Anterior cingulate cortex (tissue), 58 donors: ENCODE results near the gene SLC25A23.

Source experiments
- DNase-seq, 58 donors: peaks; one replicate each; lab custom pipeline; 2025; lab: John Stamatoyannopoulos, UW

The SLC25A23 gene

DNA sequence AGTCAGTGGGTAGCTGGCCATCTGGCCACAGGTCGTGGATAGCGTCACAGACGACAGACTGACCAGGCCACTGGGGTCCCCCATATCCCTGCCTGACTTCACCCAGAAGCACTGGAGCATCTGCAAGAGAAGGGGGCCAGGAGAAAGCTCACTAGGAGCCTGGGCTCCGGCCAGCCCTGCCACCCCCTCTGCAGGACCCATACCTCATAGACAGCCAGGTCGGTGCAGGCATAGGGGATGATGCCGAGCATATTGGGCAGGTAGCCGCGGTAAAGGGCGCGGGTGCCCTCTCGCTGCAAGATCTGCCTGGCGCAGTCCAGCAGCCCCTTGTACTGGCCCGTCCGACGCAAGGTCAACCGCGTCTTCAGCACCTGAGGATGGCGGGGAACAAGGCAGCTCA lies 32.5 kb downstream of the SLC25A23 start:
- no peak for DNase-seq

- DNase-seq, result peak in 1 of 58 donors; percentile 3
Observed at GRCh38 chr19:6425732-6426620, 33.6 kb downstream of the SLC25A23 start.

- peak; percentile 94 to 100 (median 100) for DNase-seq
Observed at GRCh38 chr19:6424939-6425731, 34.5 kb downstream of the SLC25A23 start.

DNA sequence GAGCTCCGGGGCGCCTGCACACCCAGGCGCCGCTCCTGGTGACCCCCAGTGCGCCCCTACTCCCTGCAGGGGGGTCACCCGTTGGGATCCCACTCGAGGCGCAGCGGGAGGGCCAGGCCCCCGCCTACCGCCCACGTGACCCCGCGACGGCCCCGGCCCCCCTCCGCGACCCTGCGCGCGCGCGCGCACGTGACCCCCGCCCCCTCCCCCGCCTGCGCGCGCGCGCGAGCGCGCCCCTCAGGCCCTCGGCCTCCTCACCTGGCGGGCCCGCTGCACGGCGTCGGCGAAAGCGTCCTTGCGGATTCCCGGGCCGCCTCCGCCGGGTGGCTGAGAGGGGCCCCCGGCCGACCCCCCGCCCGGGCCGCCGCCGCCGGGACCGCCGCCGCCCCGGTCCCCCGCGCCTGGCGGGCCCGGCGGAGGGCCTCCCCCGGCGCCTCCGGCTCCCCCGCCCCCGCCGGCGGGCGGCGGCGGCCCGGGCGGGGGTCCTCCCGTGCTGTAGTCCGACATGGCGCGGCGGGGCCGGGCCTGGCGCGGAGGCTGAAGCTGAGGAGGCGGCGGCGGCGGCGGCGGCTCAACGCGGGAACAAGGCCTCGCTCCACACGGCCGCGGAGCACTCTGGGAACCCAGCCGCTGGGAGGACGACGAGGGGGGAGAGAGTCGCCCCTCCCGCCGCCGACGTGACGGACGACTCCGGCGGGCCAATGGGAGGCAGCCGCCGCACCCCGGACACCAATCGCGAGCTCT lies 35.2 kb downstream of the SLC25A23 start, which contains the start of gene KHSRP:
TSS of gene KHSRP (minus strand) at position 617 of the 744 bp plus-strand sequence. CDS start at position 507, 110 bp downstream.
- DNase-seq, result peak in 4 of 58 donors; percentile 11 to 31 (median 25)

GRCh38 chr19:6423499-6424194 lies 35.9 kb downstream of the SLC25A23 start:
- DNase-seq, result no peak

DNA sequence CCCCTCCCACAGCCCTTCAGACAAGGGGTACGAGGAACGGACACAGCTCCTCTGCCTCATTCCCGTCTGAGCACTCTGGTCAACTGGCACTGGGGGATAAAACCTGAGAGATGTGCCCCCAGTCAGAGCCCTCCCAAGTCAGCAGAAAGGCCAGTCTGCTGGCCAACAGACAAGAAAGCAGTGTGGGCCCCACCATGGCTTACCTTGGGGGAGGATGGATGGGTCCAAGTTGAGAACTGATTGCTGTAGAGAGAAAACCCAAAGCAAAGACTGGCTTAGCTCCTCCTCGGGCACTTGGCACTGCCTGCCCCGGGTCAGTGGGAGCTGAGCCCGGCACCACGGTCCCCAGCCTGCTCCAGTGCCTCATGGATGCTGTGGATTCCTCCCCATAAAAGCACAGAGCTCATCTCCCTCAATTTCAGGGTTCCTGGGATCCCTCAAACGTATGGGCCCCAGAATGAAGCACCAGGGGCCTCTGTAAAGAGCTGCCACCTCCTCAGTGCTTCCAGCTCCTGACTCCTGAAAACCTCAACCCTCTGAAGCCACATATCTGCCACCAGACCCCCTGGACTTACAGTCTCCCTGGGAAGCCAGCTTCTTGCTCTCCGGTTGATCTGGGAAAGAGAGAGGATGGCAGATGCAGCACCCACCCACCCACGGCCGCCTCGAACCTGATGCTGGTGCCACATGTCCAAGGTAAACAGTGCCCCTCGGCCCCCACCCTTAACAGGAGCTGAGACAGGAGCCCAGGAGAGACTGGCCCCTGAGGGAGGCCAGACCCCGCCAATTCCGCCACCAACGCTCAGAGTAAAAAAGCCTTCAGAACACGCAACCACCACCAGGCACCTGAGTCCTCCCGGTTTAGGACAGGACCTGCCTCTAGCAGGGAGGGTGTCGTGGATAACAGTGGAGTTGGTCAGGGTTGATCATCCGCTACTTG lies 38.2 kb downstream of the SLC25A23 start:
- no peak for DNase-seq

DNA sequence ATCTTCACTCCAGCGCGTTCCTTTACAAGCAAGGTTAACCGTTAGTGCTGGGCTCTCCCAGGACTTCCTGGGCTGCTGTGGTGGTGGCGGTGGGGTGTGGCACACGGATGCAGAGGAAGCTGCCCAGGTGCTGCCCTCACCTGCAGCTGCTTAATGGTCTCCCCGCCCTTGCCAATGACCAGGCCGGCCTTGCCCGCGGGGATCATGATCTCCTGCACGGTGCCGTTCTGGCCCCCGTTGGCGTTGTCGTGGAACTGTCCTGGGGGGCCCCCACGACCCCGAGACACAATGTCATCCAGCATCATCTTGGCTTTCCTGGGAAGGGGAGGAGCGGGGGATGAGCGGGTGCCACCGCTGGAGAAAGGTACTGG lies 41.0 kb downstream of the SLC25A23 start:
- DNase-seq, result no peak

DNA sequence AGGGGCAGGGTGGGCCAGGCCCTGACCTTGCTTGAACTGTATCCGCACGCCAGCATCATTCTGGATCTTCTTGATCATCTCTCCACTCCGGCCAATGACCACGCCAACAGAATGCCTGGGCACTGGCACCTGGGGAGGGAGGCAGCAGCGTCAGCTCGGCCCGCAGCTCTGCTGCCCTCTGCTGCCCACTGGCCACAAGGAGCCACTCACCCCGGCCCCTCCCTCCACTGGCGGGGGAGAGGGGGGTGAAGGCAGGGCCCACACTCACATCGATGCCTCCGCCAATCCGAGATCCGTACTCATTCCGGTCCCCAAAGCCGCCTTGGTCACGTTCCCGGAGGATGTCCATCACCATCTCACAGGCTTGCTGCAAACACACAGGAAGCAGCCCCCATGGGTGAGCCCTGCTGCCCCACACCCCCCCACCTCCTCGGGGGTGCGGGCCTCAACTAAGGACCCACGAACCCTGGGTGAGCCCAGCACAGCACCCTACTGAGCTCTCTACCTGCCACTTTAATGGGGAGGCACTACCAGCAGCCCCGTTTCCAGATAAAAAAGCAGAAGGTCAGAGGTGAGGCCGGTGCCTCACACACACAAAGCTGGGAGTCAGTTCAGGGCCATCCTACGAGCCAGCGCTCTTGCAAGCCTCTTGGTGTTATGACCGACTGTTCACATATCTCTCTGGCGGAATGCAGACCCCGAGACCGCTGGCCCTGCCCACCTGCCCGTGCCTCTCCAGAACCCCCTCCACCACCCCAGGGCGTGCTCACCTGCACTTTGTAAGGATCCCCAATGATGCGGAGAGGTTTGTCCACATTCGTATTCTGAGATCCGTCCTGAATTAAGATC lies 41.7 kb downstream of the SLC25A23 start:
- DNase-seq, result peak in 38 of 58 donors; percentile 4 to 63 (median 38)

DNA sequence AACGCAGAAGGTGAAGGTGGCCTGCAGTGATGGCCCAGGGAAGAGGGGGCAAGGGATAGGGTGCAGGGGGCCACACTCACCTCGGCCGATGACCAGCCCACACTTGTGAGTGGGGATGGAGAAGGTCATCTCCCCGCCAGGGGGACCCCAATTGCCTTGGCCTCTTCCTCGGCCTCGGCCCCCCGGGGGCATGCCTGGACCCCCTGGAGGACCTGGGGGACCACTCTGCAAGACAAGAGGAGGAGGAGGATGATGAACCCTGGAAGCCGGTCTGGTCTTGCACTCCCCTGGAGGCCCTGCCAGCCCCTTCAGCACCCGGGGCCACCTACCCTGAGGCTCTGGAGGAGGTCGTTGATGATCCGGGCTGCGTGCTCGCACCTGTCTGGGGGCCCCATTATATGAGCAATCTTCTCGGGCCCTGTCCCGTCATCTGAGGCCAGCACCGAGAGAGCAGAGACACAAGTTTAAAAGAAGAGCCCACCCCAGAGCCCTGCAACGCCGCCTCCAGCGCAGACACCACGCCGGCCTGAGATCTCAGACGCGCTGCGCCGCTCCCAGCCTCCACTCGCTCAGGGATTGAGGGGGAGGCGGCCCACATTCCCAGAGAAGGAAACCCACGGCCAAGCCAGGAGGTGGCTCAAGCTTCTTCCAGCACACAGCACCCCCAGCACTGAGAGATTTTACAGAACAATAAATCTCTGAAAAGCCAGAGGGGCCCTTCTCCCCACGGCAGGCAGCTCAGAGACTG lies 42.8 kb downstream of the SLC25A23 start:
- no peak for DNase-seq

DNA sequence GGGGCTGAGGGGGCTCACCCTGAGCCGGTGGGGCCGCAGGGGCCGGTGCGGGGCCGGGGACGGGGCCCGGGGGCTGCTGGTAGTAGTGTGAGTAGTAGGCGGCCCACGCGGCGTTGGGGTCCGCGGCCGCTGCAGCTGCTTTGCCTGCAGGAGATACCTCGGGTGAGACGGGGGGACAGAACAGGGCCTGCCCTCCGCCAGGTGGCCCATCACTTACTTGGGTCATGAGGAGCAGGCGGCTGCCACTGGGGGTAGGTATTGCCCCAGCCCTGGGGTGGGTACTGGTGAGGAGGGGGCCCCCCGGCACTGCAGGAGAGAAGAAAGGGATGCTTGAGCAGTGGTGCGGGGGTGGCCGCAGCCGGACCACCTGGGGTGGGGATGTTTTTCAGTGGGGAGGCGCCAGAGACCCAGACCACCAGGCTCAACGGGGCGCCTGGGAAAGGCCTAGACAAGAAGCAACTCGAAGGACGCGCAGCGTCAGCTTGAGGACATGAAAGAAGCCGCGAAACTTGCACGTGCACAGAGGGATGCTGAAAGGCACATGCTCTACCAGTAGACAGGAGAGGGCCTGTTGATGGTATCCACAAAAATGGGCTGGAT lies 43.9 kb downstream of the SLC25A23 start:
- DNase-seq, result no peak

DNA sequence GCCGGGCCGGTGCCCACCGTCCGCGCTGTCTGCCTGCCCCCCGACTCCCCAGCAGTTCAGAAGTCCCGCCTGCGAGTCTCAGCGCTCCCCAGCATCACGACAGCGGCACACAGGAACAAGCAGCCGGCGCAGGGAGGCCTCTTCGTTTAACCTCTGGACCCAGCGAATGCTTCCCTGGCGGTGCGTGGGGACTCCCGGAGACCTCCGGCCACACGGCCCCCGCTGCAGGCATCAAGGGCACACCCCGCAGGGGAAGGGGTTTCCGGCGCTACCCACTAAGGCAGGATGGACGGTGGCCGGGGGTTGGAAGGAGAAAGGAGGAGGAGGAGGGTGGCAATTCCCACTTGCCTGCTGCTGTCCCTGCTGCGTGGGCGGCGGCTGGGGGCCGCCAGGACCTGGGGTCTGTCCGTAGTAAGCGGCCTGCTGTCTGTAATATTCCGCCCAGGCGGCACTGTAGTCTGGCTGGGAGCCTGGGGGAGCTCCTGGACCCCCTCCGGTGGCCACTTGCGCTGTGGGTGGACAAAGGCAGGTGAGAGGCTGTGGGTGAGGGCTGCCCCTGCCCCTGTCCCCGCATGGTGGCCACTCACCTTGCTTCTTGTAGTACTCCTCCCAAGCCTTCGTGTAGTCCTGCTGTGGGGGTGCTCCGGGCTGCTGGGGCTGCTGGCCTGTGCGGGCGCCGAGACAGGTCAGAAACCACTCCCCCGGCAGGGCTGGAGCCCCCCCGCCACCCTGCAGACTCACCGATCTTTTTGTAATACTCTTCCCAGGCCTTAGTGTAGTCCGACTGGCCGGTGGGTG lies 44.6 kb downstream of the SLC25A23 start:
- no peak for DNase-seq

DNA sequence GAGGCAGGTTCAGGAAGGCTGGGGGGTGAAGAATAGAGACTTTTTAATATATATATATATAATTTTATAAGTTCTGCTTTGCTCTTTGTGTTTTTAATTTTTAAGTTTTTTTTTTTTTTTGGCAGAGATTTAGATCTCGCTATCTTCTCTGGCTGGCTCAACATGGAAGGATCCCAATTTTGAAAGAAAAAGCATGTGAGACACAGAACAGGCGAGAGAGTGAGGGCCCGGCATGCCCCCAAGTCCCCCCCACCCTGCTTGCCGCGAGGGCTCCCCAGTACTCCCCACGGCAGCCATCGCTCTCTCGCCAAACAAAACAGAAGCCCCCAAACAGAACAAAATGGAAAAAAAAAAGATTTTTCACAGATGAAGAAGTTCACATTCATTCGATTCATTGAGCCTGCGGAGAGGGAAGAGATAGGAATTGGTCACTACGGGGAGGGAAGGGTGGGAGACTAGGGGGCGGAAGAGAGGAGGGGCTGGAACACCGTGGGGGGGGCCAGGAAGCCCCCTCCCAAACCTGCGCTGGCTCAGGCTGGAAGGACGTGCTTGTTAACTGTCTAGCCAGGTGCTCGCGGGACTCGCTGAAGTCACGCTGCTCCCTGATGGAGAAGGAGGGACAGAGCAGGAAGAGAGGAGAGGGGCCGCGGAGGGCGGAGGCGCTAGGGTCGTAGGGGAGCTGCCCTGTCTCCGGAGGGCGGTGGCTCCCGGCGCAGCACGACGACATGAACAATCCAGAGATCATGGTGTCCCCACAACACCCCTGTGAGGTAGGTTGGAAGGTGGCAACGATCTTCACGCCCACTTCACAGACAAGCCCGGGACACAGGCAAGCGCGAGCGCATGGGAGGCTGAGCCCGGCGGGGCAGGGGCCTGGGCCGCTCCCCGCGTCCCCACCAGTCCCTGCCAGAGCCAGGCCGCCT lies 45.6 kb downstream of the SLC25A23 start:
- DNase-seq, result no peak

DNA sequence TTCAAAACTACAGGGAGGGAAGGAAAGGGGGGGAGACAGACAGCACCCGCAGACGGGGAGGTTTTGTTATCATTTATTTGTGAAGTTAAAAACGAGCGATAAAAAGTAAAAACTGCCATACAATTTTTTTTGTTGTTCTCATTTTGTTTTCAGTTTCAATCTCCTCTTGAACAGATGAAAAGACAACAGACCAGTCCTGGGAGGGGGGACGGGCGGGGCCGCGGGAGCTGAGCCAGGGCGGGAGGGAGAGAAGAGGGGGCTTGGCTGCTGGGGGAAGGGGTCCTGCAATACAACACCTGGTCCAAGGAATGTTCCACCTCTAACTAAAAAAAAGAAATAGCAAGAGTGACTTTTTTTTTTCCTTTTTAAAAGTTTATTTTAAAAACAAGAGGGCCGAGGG lies 46.3 kb downstream of the SLC25A23 start:
- no peak for DNase-seq

DNA sequence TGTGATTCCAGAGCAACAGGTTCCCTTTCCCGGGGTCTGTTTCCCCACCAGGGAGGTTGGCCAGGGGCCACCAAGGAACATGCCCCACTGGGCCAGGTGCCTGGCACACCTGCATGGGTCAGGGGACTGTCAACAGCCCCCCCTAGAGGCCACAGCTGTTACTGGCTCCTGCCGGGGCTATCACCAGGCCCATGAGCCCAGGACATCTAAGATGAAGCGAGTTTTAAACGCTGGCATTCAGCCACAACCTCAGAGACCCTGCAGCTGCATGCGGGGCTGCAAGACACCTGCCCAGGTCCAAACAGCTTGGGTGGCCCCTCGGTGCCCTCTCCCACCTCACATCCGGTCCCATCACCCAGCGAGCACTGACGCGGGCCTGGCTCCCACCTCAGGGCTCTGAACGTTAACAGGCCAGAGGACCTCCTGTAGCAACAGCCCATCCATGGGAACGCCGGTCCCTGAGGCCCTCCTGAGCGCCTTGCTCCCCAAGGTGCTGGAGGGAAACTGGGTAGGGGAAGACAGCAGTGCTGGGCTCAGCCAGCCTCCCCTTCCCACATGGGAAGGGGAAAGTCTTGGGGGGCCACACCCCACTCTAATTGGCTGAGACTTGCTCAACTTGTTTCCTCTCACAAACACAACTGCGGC lies 47.0 kb downstream of the SLC25A23 start:
- peak in 1 of 58 donors; percentile 13 for DNase-seq
